Uterus (tissue), 2 donors: Measurements from ENCODE around the gene UNCX.

Experiments
- CTCF ChIP-seq, 4 experiments: fragments of 200-600 bp in 2 of 4; fragments of 450-650 bp in 2 of 4; sonication (generic) in 2 of 4; IDR thresholded peaks; one replicate each; pipeline ENCODE4 v1.5.1; 2016 to 2019; ENCODE audit warnings: antibody characterized with exemption in 4 of 4, mild to moderate bottlenecking in 2 of 4, moderate library complexity in 1 of 4
- POLR2A ChIP-seq, 2 donors: fragments of 450-650 bp; IDR thresholded peaks; one replicate each; pipeline ENCODE4 v1.6.1; 2016; ENCODE audit warnings: antibody characterized with exemption in 2 of 2, mild to moderate bottlenecking in 1 of 2, moderate library complexity in 1 of 2

DNA sequence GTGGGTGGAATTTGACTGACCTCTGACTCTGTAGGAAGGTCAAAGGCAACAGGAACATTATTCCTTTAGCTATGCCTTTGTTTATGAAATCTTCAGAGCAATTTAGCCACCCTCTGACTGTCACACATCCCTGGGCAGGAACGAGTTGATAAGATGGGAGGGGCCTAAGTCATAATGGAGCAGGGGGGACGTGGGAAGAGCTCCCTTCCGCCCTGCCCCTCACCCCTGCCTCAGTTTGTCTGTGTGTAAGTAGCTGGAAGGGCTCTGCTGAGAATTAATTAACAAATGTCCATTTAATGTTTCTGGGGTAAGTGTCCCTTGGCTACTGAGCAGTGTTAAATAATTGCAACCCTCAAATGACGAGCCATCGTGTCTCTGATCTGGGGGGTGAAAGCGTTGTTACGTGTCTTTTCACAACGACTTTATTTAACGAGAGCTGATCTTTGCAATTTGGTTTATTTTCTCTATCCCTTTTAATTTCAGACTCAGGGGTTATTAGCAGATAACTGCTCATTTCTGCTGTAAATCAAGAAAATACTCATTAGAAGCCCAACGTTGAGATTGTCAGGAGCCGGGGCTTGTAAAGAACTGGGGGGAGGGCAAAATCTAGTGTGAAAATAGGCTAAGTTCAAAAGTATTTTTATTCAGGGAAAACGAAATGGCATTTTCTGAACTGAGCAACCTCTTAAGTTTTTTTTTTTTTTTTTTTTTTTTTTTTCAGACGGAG is 12.5 kb upstream of the UNCX start:
- TF ChIP-seq CTCF (IDR thresholded peaks at IDR 0.05) = no peak
- no peak for TF ChIP-seq POLR2A (IDR thresholded peaks at IDR 0.05)
